Measurements from ENCODE around the gene RAB42. TPM values are rescaled to one million over a fixed set of nuclear protein-coding genes. Genes with fewer than 3 reads are reported as not detected.
A peak's percentile ranks its signal among the peaks of the same experiment; 100 is the strongest.

The RAB42 gene
- total and polyA plus RNA-seq, 9 of the 15 experiments (the other 6 are each of a cell fraction or from before 2014, with no cell fraction given): 0.07 to 0.14 (median 0.12) TPM; not detected in 6

DNA sequence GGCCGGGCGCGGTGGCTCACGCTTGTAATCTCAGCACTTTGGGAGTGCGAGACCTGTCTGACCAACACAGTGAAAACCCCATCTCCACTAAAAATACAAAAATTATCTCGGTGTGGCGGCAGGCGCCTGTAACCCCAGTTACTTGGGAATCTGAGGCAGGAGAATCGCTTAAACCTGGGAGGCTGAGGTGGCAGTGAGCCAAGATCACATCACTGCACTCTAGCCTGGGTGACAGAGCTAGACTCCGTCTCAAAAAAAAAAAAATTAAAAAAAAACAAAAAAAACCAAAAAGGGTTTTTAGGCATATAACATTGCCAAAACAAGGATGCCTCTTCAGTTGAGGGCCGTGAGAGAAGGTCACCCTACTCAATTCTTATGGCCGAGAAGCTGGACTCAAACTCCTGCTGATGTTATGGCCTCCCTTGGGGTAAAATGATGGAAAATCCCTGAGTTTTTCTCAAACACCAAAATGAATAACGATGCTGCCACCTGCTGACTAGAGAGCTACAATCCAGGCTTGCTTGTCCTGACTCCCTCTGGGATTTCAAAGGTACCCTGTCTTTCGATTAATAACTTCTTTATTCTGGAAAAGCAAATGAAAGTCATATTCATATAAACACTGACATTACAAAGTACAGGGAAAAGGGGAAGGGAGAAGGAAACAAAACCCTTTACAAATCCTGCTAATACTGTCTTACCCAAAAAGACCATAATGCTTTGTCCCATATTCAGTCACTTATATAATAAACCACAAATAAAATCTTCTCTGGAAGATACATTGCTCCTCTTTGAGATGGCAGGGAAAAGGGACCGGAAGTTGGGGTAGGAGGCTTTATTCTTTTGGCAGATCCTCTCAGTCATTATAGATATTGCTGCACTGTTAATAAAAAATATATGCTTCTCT, 10.7 kb downstream of the RAB42 start (continued):
- TF ChIP-seq, protein P1, sequence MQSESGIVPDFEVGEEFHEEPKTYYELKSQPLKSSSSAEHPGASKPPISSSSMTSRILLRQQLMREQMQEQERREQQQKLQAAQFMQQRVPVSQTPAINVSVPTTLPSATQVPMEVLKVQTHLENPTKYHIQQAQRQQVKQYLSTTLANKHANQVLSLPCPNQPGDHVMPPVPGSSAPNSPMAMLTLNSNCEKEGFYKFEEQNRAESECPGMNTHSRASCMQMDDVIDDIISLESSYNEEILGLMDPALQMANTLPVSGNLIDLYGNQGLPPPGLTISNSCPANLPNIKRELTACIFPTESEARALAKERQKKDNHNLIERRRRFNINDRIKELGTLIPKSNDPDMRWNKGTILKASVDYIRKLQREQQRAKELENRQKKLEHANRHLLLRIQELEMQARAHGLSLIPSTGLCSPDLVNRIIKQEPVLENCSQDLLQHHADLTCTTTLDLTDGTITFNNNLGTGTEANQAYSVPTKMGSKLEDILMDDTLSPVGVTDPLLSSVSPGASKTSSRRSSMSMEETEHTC (IDR thresholded peaks at IDR 0.05): no peak
- TF ChIP-seq YY1 (IDR thresholded peaks at IDR 0.05; ENCODE audit: borderline replicate concordance in 1 of 3, control insufficient read depth in 1 of 3, extremely low read depth in 1 of 3, insufficient read depth in 3 of 3, insufficient read length in 1 of 3, insufficient replicate concordance in 2 of 3, low read depth in 1 of 3, low read length in 2 of 3): peak in 1 of 3 experiments; percentile 40
- no peak for TF ChIP-seq NR1H2 (CRISPR knock-in tag; IDR thresholded peaks at IDR 0.05)
- no peak for TF ChIP-seq FOSL1 (tag; conservative IDR thresholded peaks at IDR 0.05)
- TF ChIP-seq TOE1 (IDR thresholded peaks at IDR 0.05; ENCODE audit: borderline replicate concordance): 0 out of 2 replicates have a peak, but pooled peaks have one; percentile 24
- TF ChIP-seq TOE1 (CRISPR knock-in tag; IDR thresholded peaks at IDR 0.05; ENCODE audit: borderline replicate concordance, low read depth): no peak
- 0 out of 2 replicates have a peak, but pooled peaks have one; percentile 50 for TF ChIP-seq HLTF (IDR thresholded peaks at IDR 0.05)
- TF ChIP-seq, protein P2, sequence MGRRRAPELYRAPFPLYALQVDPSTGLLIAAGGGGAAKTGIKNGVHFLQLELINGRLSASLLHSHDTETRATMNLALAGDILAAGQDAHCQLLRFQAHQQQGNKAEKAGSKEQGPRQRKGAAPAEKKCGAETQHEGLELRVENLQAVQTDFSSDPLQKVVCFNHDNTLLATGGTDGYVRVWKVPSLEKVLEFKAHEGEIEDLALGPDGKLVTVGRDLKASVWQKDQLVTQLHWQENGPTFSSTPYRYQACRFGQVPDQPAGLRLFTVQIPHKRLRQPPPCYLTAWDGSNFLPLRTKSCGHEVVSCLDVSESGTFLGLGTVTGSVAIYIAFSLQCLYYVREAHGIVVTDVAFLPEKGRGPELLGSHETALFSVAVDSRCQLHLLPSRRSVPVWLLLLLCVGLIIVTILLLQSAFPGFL (CRISPR knock-in tag; IDR thresholded peaks at IDR 0.05): no peak
- TF ChIP-seq TRIM24 (IDR thresholded peaks at IDR 0.05): no peak
- TF ChIP-seq DDX20 (tag; IDR thresholded peaks at IDR 0.05; ENCODE audit: low read depth): 0 out of 2 replicates have a peak, but pooled peaks have one; percentile 35
- TF ChIP-seq L3MBTL2 (IDR thresholded peaks at IDR 0.05): peak; percentile 43; the same call in 1 of the 2 replicates
- no peak for TF ChIP-seq CBFA2T3 (IDR thresholded peaks at IDR 0.05)
- TF ChIP-seq, protein P3, sequence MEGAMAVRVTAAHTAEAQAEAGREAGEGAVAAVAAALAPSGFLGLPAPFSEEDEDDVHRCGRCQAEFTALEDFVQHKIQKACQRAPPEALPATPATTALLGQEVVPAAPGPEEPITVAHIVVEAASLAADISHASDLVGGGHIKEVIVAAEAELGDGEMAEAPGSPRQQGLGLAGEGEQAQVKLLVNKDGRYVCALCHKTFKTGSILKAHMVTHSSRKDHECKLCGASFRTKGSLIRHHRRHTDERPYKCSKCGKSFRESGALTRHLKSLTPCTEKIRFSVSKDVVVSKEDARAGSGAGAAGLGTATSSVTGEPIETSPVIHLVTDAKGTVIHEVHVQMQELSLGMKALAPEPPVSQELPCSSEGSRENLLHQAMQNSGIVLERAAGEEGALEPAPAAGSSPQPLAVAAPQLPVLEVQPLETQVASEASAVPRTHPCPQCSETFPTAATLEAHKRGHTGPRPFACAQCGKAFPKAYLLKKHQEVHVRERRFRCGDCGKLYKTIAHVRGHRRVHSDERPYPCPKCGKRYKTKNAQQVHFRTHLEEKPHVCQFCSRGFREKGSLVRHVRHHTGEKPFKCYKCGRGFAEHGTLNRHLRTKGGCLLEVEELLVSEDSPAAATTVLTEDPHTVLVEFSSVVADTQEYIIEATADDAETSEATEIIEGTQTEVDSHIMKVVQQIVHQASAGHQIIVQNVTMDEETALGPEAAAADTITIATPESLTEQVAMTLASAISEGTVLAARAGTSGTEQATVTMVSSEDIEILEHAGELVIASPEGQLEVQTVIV (CRISPR knock-in tag; IDR thresholded peaks at IDR 0.05; ENCODE audit: borderline replicate concordance): no peak
- TF ChIP-seq MEF2D (tag; conservative IDR thresholded peaks at IDR 0.05; ENCODE audit: low read depth): no peak
- TF ChIP-seq, protein P4, sequence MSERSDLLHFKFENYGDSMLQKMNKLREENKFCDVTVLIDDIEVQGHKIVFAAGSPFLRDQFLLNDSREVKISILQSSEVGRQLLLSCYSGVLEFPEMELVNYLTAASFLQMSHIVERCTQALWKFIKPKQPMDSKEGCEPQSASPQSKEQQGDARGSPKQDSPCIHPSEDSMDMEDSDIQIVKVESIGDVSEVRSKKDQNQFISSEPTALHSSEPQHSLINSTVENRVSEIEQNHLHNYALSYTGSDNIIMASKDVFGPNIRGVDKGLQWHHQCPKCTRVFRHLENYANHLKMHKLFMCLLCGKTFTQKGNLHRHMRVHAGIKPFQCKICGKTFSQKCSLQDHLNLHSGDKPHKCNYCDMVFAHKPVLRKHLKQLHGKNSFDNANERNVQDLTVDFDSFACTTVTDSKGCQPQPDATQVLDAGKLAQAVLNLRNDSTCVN (CRISPR knock-in tag; IDR thresholded peaks at IDR 0.05): no peak
- TF ChIP-seq SMARCA4 (IDR thresholded peaks at IDR 0.05): no peak
- TF ChIP-seq ZNF23 (CRISPR knock-in tag; IDR thresholded peaks at IDR 0.05): no peak
- TF ChIP-seq ZNF696 (CRISPR knock-in tag; conservative IDR thresholded peaks at IDR 0.05): no peak
- TF ChIP-seq BHLHE40 (IDR thresholded peaks at IDR 0.05; ENCODE audit: low read length): no peak
- peak; percentile 79 for TF ChIP-seq ZNF384 (IDR thresholded peaks at IDR 0.05; ENCODE audit: low read depth, low read length)
- TF ChIP-seq JUN (IDR thresholded peaks at IDR 0.05; ENCODE audit: borderline replicate concordance, low read depth, low read length): no peak
- TF ChIP-seq JUN (CRISPR knock-in tag; IDR thresholded peaks at IDR 0.05; ENCODE audit: borderline replicate concordance): no peak
